IPS-20b (cell line): Measurements from ENCODE around the gene RNF31.

Experiments used
- H3K27ac ChIP-seq: one replicate; pipeline ENCODE4 v1.5.1; 2013; ENCODE audit warnings: low read length
- H3K27me3 ChIP-seq: 2 replicates; pipeline ENCODE4 v1.6.1; 2013; ENCODE audit warnings: mild to moderate bottlenecking, low read length, inconsistent platforms; ENCODE audit not compliant: insufficient read depth
- H3K36me3 ChIP-seq: 2 replicates; pipeline ENCODE4 v1.6.1; 2013; ENCODE audit warnings: low read depth, mild to moderate bottlenecking, inconsistent platforms, low read length, moderate library complexity; ENCODE audit not compliant: insufficient read depth
- H3K4me1 ChIP-seq: 2 replicates; pipeline ENCODE4 v1.6.1; 2013; ENCODE audit warnings: mild to moderate bottlenecking, control low read depth, inconsistent platforms, low read length, moderate library complexity; ENCODE audit not compliant: insufficient read depth
- H3K4me3 ChIP-seq: 2 replicates; pipeline ENCODE4 v1.5.1; 2013; ENCODE audit warnings: mild to moderate bottlenecking, low read length, inconsistent platforms
- H3K9ac ChIP-seq: 2 replicates; pipeline ENCODE4 v1.6.1; 2013; ENCODE audit warnings: low read depth, mild to moderate bottlenecking, inconsistent platforms, low read length, moderate library complexity
- H3K9me3 ChIP-seq: 2 replicates; pipeline ENCODE4 v1.6.1; 2013; ENCODE audit warnings: mild to moderate bottlenecking, low read depth, low read length, inconsistent platforms; ENCODE audit not compliant: insufficient read depth

RNF31 gene

GRCh38 chr14:24121210-24121609 lies 26.1 kb upstream of the RNF31 start:
- H3K4me1 ChIP-seq = no peaks in the 10 kb centered on the region; the same call in 1 of the 2 replicates
- H3K36me3 ChIP-seq = peaks cover 65% of the 10 kb centered on the region
- no peak overlapping the region for H3K9ac ChIP-seq
- no peak overlapping the region for H3K4me3 ChIP-seq
- H3K27ac ChIP-seq = no peak overlapping the region
- H3K27me3 ChIP-seq = no peaks in the 10 kb centered on the region
- no peaks in the 10 kb centered on the region for H3K9me3 ChIP-seq

- peaks cover 57% of the 10 kb centered on the region for H3K36me3 ChIP-seq
- no peaks in the 10 kb centered on the region for H3K4me1 ChIP-seq
- no peak overlapping the region for H3K27ac ChIP-seq
- no peak overlapping the region for H3K9ac ChIP-seq
- no peaks in the 10 kb centered on the region for H3K9me3 ChIP-seq
- no peaks in the 10 kb centered on the region for H3K27me3 ChIP-seq
- H3K4me3 ChIP-seq = no peak overlapping the region
These were observed 24.9 kb upstream of the RNF31 start for GRCh38 chr14:24122416-24122815.

GRCh38 chr14:24122898-24123297 lies 24.4 kb upstream of the RNF31 start:
- Histone ChIP-seq H3K9ac (no peak overlapping the region), H3K9me3 (no peaks in the 10 kb centered on the region), H3K27ac (no peak overlapping the region), H3K27me3 (no peaks in the 10 kb centered on the region), H3K4me3 (no peak overlapping the region), H3K36me3 (peaks cover 52% of the 10 kb centered on the region), H3K4me1 (no peaks in the 10 kb centered on the region)

GRCh38 chr14:24123424-24124417 lies 23.6 kb upstream of the RNF31 start:
- no peak overlapping the region for H3K27ac ChIP-seq

GRCh38 chr14:24126939-24127338 lies 20.4 kb upstream of the RNF31 start:
- Histone ChIP-seq H3K27me3 (no peaks in the 10 kb centered on the region), H3K36me3 (peaks cover 16% of the 10 kb centered on the region), H3K27ac (no peak overlapping the region), H3K9ac (no peak overlapping the region), H3K4me3 (no peak overlapping the region), H3K4me1 (no peaks in the 10 kb centered on the region), H3K9me3 (no peaks in the 10 kb centered on the region)

More at GRCh38 chr14:24123424-24124417, 23.6 kb upstream of the RNF31 start:
- H3K9me3 ChIP-seq = no peaks in the 10 kb centered on the region
- no peaks in the 10 kb centered on the region for H3K4me1 ChIP-seq
- no peaks in the 10 kb centered on the region for H3K27me3 ChIP-seq
- H3K9ac ChIP-seq = no peak overlapping the region
- no peak overlapping the region for H3K4me3 ChIP-seq
- peaks cover 44% of the 10 kb centered on the region for H3K36me3 ChIP-seq

- Histone ChIP-seq H3K9me3 (no peaks in the 10 kb centered on the region), H3K27me3 (no peaks in the 10 kb centered on the region), H3K4me1 (no peaks in the 10 kb centered on the region), H3K9ac (no peak overlapping the region), H3K27ac (no peak overlapping the region), H3K4me3 (no peak overlapping the region), H3K36me3 (peaks cover 12% of the 10 kb centered on the region)
These were observed 19.6 kb upstream of the RNF31 start for GRCh38 chr14:24127673-24128072.

- H3K27ac ChIP-seq = no peak overlapping the region
- no peaks in the 10 kb centered on the region for H3K36me3 ChIP-seq
- no peaks in the 10 kb centered on the region for H3K27me3 ChIP-seq
- H3K9me3 ChIP-seq = no peaks in the 10 kb centered on the region
- H3K4me3 ChIP-seq = no peak overlapping the region
- H3K9ac ChIP-seq = no peak overlapping the region
- no peaks in the 10 kb centered on the region for H3K4me1 ChIP-seq
These were observed 17.8 kb upstream of the RNF31 start for GRCh38 chr14:24129410-24129998.

- Histone ChIP-seq H3K4me1 (0 out of 2 replicates have a peak, but pooled peaks cover 3% of the 10 kb centered on the region), H3K4me3 (no peak within 1 kb of the TSS), H3K27ac (no peak within 1 kb of the TSS), H3K27me3 (no peaks in the 10 kb centered on the region), H3K36me3 (no peaks in the 10 kb centered on the region), H3K9me3 (no peaks in the 10 kb centered on the region), H3K9ac (no peak within 1 kb of the TSS)
These were observed 16.9 kb upstream of the RNF31 start, which contains the start of gene FITM1 for GRCh38 chr14:24130380-24130716. TSS of gene FITM1 (plus strand) at chr14:24130659. CDS start at chr14:24131564, 905 bp downstream.

- Histone ChIP-seq H3K4me3 (no peak overlapping the region), H3K9me3 (no peaks in the 10 kb centered on the region), H3K9ac (no peak overlapping the region), H3K27me3 (no peaks in the 10 kb centered on the region), H3K27ac (no peak overlapping the region), H3K4me1 (0 out of 2 replicates have a peak, but pooled peaks cover 5% of the 10 kb centered on the region), H3K36me3 (no peaks in the 10 kb centered on the region)
These were observed 16.4 kb upstream of the RNF31 start for GRCh38 chr14:24130717-24131548.

GRCh38 chr14:24131549-24131966 lies 15.7 kb upstream of the RNF31 start:
- Histone ChIP-seq H3K4me1 (peaks cover 6% of the 10 kb centered on the region; the same call in 1 of the 2 replicates), H3K9me3 (no peaks in the 10 kb centered on the region)

GRCh38 chr14:24132061-24132685 lies 15.1 kb upstream of the RNF31 start:
- Histone ChIP-seq H3K4me1 (peaks cover 11% of the 10 kb centered on the region), H3K4me3 (no peak overlapping the region), H3K9ac (no peak overlapping the region), H3K9me3 (no peaks in the 10 kb centered on the region), H3K36me3 (no peaks in the 10 kb centered on the region), H3K27me3 (no peaks in the 10 kb centered on the region), H3K27ac (no peak overlapping the region)

More at GRCh38 chr14:24131549-24131966, 15.7 kb upstream of the RNF31 start:
- Histone ChIP-seq H3K27ac (no peak overlapping the region), H3K9ac (no peak overlapping the region), H3K4me3 (no peak overlapping the region), H3K36me3 (no peaks in the 10 kb centered on the region), H3K27me3 (no peaks in the 10 kb centered on the region)
